ENCODE measurements around the gene PRR33.
A peak's percentile ranks its signal among the peaks of the same experiment; 100 is the strongest.

The PRR33 gene

DNA sequence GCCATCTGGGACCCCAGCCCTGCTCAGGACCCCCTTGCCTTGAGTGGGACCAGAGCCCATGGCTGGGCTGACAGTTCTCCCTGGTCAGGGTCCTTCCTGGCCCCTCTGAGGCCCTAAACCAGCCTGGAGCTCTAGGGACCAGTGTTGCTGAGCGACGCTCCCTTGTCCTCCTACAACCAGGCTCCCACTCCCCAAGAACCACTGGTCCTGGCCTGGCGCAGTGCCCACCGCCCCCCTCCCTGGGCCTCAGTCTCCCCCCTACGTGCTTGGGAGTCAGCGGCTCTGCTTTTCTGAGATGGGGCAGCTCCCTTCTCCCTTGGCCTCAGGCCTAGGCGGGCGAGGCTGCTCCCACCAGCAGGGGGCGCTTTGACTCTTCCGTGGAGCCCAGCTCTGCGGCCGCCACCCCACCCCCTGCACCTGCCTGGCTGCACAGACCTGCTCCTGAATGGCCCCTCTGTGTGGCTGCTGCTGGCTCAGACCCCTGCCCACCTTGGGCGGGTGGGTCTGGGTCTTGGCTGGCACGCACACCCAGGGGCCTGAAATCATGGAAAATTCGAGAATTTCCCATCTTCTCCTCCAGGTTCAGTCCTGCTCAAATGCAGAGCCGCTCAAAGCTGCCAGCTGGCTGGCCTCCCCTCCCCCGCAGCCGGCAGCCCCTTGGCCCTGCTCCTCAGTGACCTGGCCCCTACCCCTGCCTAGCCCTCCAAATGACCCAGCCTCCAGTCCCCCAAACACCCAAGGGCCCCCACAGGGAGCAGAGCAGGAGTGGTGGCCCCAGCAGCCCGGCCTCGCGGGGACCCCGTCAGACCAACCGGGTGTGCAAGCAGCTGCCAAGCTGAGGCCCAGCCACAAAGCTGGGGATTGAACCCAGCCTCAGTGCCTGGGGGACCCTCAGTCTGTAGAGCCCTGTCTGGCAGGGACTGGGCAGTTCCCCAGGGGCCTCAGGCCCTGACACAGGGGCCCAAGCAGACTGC, 9.1 kb downstream of the PRR33 start:
- H3K27ac ChIP-seq = peak overlapping the region; percentile 88
- peak overlapping the region; percentile 43; the same call in 1 of the 2 replicates for H3K9ac ChIP-seq
- H4K20me1 ChIP-seq = 0 out of 2 replicates have a peak, but pooled peaks cover 6% of the 10 kb centered on the region

DNA sequence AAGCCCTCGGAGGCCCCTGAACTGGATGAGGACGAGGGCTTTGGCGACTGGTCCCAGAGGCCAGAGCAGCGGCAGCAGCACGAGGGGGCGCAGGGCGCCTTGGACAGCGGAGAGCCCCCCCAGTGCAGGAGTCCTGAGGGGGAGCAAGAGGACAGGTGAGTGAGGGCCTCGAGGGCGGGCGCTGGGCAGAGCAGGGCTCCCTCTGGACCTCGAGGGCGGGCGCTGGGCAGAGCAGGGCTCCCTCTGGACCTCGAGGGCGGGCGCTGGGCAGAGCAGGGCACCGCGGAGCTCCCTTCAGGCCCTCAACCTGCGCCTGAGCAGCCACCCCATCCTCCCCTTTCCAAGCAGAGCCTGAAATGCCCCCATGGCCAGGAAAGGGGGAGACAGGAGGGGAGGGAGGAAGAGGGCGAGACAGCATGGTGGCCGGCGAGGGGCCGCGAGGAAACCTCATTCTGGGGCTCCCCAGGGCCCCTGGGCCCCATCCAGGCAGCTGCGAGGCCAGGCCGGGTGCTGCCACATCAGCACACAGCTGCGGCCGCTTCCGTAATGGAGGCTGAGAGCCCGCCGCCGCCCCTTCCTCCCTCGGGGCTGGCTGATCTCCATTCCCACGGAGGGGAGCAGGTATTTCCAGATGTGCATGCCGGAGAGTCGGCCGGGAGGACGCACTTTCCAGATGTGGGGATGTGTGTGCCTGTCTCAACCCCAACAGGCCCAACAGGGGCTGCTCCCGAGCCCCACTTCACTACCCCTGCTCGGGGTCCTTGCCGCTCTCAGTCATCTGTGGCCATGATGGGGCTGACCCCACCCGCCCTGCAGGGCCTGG, 10.0 kb downstream of the PRR33 start:
- Histone ChIP-seq H3K27ac (peak overlapping the region; percentile 88), H3K9ac (peak overlapping the region; percentile 65), H3K4me3 (peak overlapping the region; percentile 42), H3K36me3 (no peaks in the 10 kb centered on the region), H3K27me3 (no peaks in the 10 kb centered on the region), H3K4me2 (peak overlapping the region; percentile 94), H3K9me3 (no peaks in the 10 kb centered on the region), H4K20me1 (0 out of 2 replicates have a peak, but pooled peaks cover 6% of the 10 kb centered on the region), H3K4me1 (peaks cover 74% of the 10 kb centered on the region)
- TF ChIP-seq Cebpa-rat (IDR thresholded peaks at IDR 0.05) = no peak

More for the DNA sequence above, 9.1 kb downstream of the PRR33 start:
- Histone ChIP-seq H3K4me3 (peak overlapping the region; percentile 42), H3K27me3 (no peaks in the 10 kb centered on the region), H3K36me3 (no peaks in the 10 kb centered on the region), H3K9me3 (no peaks in the 10 kb centered on the region), H3K4me2 (peak overlapping the region; percentile 94), H3K4me1 (peaks cover 69% of the 10 kb centered on the region)
- no peak for TF ChIP-seq Cebpa-rat (IDR thresholded peaks at IDR 0.05)

DNA sequence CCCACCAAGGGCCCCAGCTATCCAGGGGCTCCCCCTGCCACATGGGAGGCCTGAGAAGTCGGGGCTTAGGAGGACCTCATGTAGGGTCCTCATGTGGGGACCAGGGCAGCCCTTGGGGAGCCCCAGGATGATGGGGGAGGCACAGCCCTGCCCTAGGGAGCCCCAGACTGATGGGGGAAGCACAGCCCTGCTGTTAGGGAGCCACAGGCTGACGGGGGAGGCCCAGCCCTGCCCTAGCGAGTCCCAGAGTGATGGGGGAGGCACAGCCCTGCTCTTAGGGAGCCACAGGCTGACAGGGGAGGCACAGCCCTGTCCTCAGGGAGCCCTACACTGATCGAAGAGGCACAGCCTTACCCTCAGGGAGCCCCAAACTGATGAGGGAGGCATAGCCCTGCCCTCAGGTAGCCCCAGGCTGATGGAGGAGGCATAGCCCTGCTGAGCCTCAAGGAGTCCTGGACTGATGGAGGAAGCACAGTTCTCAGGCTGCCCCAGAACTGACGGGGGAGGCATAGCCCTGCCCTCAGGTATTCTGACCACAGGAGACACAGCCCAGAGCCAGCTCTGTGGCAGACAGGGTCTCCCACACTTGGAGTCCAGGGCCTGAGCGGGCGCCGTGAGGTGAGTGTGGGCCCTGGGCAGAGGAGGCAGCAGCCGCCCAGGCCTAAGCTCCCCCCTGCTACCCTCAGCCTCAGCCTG, 10.8 kb downstream of the PRR33 start:
- Histone ChIP-seq H3K36me3 (no peaks in the 10 kb centered on the region), H3K4me1 (peaks cover 82% of the 10 kb centered on the region), H3K4me2 (peak overlapping the region; percentile 94), H3K27ac (peak overlapping the region; percentile 88), H3K4me3 (0 out of 2 replicates have a peak overlapping the region, but pooled peaks have one; percentile 42), H4K20me1 (peaks cover 11% of the 10 kb centered on the region; the same call in 1 of the 2 replicates), H3K27me3 (no peaks in the 10 kb centered on the region), H3K9ac (peak overlapping the region; percentile 65), H3K9me3 (no peaks in the 10 kb centered on the region)
- no peak for TF ChIP-seq Cebpa-rat (IDR thresholded peaks at IDR 0.05)

DNA sequence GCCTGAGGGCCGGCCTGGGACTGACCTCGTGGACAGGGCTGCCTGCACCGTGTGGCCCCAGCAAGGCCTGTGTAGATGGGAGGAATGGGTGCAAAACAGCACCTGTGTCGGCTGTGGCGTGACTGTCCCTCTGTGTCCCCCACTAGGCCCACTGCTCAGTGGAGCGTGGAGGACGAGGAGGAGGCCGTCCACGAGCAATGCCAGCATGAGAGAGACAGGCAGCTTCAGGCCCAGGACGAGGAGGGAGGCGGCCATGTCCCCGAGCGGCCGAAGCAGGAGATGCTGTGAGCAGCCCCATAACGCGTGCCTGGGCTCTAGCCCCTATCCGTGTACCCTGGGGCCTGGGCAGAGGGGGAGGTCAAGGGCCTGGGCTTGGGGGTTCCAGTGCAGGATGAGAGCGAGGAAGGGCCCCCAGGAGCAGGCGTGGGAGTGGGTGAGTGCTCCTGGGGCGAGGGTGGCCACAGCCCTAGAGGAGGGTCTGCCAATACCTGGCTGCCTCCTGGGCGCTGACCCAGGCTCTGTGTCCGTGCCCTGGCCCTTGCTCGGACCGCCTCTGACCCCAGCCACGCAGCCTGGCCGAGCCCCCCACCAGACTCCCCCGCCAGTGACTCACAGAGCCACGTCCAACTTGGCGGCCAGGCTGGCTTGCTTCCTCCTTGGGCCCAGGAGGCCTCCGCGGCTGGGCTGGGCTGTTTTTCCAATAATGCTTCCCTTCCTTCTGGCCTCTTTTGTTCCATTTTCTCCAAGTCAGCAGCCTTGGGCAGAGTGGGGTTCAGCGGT, 11.6 kb downstream of the PRR33 start:
- H3K27me3 ChIP-seq = no peaks in the 10 kb centered on the region
- peak overlapping the region; percentile 50 for H3K9ac ChIP-seq
- peak overlapping the region; percentile 88 for H3K27ac ChIP-seq
- peaks cover 11% of the 10 kb centered on the region; the same call in 1 of the 2 replicates for H4K20me1 ChIP-seq
- peaks cover 90% of the 10 kb centered on the region for H3K4me1 ChIP-seq
- no peak for TF ChIP-seq Cebpa-rat (IDR thresholded peaks at IDR 0.05)
- peak overlapping the region; percentile 94 for H3K4me2 ChIP-seq
- H3K9me3 ChIP-seq = no peaks in the 10 kb centered on the region
- no peak overlapping the region for H3K4me3 ChIP-seq
- H3K36me3 ChIP-seq = no peaks in the 10 kb centered on the region

DNA sequence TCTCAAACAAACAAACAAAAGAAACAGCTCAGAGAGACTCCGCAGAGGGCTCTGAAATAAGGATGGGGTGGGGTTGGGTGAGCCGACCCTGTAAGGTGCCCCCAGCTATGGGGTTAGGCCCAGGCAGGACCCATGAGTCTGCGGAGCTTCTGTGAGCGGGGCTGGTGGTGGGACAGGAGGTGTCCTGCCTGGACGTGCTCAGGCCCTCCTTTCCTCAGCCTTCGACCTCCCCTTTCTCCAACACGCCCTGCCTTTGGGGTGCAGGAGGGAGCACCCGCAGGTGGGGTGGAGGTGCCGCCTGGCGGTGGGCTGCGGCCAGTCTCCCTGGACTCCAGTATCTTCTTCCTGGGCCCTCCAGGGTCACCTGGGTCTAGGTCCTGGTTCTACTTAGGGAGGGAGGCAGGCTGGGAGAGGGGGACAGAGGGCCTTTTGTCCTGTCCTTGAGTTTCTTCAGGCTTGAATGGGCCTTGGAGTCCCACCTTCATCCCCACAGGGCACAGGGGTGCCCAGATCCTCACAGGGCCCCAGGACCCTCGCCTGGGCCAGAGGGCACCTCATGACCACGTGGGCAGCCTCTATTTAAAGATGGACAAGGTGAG, 12.3 kb downstream of the PRR33 start:
- Histone ChIP-seq H3K4me3 (no peak overlapping the region), H4K20me1 (peaks cover 11% of the 10 kb centered on the region; the same call in 1 of the 2 replicates), H3K27me3 (no peaks in the 10 kb centered on the region), H3K36me3 (no peaks in the 10 kb centered on the region), H3K4me2 (peak overlapping the region; percentile 94), H3K4me1 (peaks cover 97% of the 10 kb centered on the region), H3K27ac (peak overlapping the region; percentile 88; the same call in 1 of the 2 replicates), H3K9me3 (no peaks in the 10 kb centered on the region), H3K9ac (no peak overlapping the region)
- no peak for TF ChIP-seq Cebpa-rat (IDR thresholded peaks at IDR 0.05)

DNA sequence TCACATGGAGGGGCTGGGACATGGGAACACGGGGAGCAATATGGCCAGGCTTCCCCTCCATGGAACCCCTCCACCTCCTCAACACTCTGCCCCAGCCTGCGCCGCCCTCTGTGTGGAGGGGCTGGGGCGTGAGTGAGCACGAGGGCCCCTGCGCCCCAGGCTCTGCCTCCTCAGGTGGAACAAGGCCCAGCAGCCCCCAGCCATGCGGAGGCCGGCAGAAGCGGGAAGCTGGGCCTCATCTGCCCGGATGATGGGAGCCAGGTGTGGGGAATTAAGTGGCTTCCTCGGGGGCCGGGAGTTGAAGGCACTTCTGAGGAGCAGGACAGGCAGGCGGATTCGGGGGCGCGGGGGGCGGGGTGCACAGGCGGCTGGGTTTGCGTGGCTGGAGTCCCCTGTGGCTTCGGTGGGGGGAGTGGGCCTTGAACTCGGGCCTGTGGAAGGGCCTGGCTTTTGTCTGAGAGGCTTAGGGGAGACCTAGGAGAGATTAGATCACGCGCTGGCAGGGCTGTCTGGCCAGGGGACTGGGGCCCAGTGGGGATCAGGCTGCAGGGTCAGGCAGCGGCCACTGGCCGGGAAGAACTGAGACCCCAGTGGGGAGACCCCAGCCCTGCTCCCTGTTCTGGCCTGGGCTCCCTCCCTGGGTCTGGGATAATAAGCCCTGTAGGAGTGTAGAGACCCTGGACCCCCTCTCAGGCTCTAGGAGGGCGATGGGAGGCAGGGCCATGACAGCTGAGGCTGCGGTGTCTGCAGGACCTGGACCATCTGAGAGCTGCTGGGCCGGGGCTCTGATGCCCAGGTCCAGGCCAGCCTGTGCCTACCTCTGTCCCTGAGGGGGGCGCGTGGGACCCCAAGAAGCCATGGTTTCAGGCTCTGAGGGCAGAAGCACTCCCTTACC, 13.3 kb downstream of the PRR33 start:
- Histone ChIP-seq H3K4me2 (peak overlapping the region; percentile 71; the same call in 1 of the 2 replicates), H3K27ac (no peak overlapping the region), H3K4me1 (peaks cover 92% of the 10 kb centered on the region), H3K27me3 (no peaks in the 10 kb centered on the region), H4K20me1 (peaks cover 11% of the 10 kb centered on the region; the same call in 1 of the 2 replicates), H3K4me3 (no peak overlapping the region), H3K36me3 (no peaks in the 10 kb centered on the region), H3K9ac (no peak overlapping the region), H3K9me3 (no peaks in the 10 kb centered on the region)
- TF ChIP-seq Cebpa-rat (IDR thresholded peaks at IDR 0.05) = no peak

DNA sequence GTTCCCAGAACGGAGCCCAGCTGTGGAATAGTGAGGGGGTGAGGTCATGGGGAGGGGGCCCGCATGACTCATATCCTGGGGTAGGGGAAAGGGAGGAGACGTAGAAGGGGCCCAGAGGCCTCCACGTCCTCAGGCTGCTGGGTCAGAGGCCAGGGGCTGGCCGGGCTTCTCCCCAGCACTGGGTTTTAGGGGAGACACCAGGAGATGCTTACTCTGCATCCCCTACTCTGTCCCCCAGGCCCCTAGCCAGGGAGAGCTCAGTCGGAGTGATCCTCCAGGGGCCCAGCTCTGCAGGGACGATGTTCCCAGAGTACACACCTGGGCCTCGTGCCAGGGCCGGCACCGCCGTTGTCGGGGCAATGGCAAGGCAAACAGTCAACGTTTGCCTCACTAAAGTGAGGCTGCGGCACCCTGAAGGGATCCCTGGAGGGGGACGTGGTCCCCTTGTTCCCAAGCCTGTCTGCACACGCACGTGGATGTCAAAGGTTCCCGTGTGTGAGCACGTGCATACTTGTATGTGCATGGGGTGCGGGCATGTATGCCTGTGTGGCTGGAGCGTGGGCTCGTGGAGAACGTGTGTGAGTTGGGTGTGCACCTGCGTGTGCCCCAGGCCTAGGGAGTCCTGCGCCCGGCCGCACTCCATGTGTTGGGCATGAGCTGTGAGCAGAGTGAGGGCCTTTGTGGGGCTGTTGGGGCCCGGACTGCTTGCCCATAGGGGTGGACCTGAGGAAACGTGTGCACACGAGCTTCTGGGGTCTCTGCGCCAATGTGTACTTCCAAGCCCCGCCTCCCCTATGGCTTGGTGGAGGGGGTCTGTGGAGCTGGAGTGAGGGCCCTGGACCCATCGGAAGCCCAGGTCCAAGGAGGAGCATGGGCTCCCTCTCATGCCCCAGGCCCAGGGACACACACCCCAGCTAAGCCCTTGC, 14.2 kb downstream of the PRR33 start:
- no peak overlapping the region for H3K9ac ChIP-seq
- peaks cover 16% of the 10 kb centered on the region for H4K20me1 ChIP-seq
- no peaks in the 10 kb centered on the region for H3K36me3 ChIP-seq
- no peaks in the 10 kb centered on the region for H3K9me3 ChIP-seq
- H3K27ac ChIP-seq = no peak overlapping the region
- H3K4me2 ChIP-seq = peak overlapping the region; percentile 71
- no peak for TF ChIP-seq Cebpa-rat (IDR thresholded peaks at IDR 0.05)
- no peaks in the 10 kb centered on the region for H3K27me3 ChIP-seq
- H3K4me3 ChIP-seq = no peak overlapping the region
- H3K4me1 ChIP-seq = peaks cover 92% of the 10 kb centered on the region
